Measurements from ENCODE around the gene BET1L.
"Not testable (repeated sequence)": the region's sequence is repeated elsewhere in the genome, so short reads cannot be mapped to it uniquely, and the experiment has no call there.

- TF ChIP-seq CTCF (IDR thresholded peaks at IDR 0.05); TAF1 (IDR thresholded peaks at IDR 0.05; ENCODE audit: borderline replicate concordance, low read depth, low read length); REST (IDR thresholded peaks at IDR 0.05; ENCODE audit: low read depth, low read length); YY1 (IDR thresholded peaks at IDR 0.05; ENCODE audit: low read depth): not testable (repeated sequence)
These were observed 17.3 kb downstream of the BET1L start for GRCh38 chr11:189843-190311.
